HG03558 (cell line): Measurements from ENCODE around the gene RXFP2.

Source experiments
- ATAC-seq: cut with Tn5 transposase; IDR thresholded peaks from one replicate; pipeline ENCODE4 v1.9.1; 2021; ENCODE audit warnings: moderate number of reproducible peaks; ENCODE audit not compliant: unreplicated experiment; ENCODE audit errors: extremely low read depth

Gene RXFP2, protein sequence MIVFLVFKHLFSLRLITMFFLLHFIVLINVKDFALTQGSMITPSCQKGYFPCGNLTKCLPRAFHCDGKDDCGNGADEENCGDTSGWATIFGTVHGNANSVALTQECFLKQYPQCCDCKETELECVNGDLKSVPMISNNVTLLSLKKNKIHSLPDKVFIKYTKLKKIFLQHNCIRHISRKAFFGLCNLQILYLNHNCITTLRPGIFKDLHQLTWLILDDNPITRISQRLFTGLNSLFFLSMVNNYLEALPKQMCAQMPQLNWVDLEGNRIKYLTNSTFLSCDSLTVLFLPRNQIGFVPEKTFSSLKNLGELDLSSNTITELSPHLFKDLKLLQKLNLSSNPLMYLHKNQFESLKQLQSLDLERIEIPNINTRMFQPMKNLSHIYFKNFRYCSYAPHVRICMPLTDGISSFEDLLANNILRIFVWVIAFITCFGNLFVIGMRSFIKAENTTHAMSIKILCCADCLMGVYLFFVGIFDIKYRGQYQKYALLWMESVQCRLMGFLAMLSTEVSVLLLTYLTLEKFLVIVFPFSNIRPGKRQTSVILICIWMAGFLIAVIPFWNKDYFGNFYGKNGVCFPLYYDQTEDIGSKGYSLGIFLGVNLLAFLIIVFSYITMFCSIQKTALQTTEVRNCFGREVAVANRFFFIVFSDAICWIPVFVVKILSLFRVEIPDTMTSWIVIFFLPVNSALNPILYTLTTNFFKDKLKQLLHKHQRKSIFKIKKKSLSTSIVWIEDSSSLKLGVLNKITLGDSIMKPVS

DNA sequence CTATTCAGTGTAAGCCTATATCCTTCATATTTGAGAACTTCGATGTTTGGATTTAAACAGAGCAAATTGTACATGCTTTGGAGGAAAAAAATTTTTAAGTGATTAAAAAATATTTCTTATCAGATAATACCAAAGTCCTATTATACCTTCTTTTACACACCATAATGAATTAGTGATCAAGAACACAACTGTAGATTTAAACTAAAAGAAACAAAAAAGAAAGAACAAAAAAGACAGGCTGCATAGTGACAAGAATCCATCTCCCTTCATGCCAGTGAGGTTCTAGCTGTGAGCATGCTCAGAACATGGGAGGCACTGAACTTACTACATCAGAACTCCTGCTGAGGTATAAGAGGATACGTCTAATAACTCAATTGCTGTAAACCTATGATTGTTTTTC is at the start of gene RXFP2:
TSS of gene RXFP2 (plus strand) at position 301 of the 400 bp plus-strand sequence. CDS start at position 388, 87 bp downstream.
- ATAC-seq, result no peak

DNA sequence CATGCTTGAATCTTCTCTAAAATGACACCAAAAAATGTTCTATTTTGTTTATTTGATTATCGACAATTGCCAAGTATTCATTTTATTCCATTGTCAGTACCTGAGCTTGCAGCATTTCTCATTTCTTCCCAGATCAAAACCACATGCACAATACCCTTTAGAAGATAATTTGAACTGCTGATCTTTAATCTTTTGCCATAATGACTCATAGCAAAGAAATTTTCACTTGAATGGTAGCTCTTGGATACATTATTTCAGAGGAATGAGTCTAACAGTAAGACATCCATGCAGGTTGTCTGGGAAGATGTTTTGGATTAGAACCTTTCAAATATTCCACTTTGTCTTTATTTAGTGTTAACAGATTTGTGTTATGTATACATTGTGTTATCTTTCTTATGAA is 42.0 kb upstream of the RXFP2 start:
- no peak for ATAC-seq

DNA sequence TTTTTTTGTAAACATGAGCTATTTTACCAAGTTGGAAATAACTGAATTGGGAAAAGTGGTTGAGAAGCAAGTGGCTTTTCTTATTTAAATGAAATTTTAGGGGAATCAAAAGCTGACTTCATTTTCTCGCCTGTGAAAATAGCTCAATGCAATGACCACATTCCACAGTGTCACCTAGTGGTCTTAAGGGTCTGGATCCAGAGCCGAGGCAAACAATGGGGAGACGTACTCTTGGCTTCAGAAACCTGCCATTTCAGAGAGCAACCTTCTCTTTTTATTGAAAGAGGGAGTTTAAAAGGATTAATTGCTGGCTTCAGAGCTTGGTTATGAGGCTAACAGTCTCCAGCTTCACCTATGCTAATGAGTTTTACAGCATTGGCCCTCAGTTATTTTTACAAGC is 39.7 kb upstream of the RXFP2 start:
- no peak for ATAC-seq

- ATAC-seq, result no peak
Measured at GRCh38 chr13:31703780-31704179, 35.5 kb upstream of the RXFP2 start.

DNA sequence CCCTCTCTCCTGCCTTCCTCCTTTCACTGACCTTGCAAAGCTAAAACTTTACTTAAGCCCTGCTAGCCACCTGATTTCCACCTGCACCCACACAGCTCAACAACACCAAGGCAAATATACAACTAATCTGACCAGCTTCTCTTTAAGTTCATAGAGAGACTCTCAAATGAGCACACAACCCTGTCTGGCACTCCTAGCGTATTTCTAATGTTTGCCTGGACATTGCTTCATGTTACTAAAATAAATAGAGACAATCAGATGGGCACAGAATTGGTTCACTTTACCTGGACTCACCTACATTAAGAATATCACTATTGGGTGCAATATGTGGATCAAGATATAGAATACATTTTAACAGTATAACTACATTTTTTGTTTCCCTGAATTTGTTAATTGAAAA is 33.2 kb upstream of the RXFP2 start:
- no peak for ATAC-seq

GRCh38 chr13:31717583-31717982 is 21.7 kb upstream of the RXFP2 start:
- no peak for ATAC-seq

DNA sequence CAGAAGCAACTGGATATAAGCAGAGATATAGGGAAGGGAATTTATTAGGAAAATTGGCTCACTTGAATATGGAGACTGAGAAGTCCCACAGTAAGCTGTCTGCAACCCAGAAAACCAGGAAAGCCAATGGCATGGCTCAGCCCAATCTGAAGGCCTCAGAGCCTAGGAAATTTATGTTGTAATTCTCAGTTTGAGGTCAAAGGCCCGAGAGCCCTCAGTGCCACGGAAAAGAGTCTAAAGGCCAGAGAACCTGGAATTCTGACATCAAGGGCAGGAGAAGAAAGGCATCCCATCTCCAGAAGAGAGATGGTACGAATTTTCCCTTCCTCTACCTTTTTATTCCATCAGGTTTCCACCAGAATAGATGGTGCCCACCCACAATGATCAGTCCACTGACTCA is 20.1 kb upstream of the RXFP2 start:
- no peak for ATAC-seq

DNA sequence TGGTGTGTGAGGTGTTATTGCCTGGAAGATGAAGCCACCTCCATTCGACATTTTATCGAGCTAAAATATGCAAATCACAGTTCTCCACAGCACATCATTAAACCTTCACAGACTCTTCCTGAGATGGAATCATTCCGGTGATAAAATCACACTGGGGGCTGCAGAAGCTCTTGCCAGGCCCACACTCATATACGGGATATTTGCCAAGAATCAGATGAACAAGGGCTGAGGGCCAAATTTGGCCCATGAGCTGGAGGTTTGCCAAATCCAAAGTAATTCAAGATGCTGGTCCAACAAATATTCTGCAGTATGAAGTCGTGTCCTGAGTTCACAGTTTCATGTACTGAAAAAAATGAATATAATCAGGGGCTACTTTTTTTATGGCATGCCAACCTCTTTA is 16.7 kb upstream of the RXFP2 start:
- no peak for ATAC-seq

GRCh38 chr13:31725841-31726240 is 13.5 kb upstream of the RXFP2 start:
- no peak for ATAC-seq

DNA sequence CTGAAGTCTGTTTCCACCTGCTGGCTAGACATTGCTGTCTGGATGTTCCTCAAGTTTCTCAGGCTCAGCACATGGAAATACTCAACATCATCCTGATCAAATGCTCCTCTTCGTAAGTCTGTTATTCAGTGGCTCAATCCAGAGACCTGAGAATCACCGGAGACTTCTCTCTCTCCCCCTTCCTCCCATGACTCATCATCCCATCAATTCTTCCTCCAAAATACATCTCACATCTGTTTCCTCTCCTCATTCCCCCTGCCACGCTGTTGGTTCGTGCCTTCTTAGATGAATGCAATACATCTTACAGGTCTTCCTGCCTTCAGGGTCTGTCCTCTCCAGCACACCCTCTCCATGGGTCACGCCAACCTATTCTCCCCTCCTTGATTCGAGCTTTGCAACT is 7.4 kb upstream of the RXFP2 start:
- ATAC-seq, result no peak

- no peak for ATAC-seq
Measured at GRCh38 chr13:31733066-31733465, 6.3 kb upstream of the RXFP2 start.

- ATAC-seq, result no peak
Measured at GRCh38 chr13:31733647-31734046, 5.7 kb upstream of the RXFP2 start.

DNA sequence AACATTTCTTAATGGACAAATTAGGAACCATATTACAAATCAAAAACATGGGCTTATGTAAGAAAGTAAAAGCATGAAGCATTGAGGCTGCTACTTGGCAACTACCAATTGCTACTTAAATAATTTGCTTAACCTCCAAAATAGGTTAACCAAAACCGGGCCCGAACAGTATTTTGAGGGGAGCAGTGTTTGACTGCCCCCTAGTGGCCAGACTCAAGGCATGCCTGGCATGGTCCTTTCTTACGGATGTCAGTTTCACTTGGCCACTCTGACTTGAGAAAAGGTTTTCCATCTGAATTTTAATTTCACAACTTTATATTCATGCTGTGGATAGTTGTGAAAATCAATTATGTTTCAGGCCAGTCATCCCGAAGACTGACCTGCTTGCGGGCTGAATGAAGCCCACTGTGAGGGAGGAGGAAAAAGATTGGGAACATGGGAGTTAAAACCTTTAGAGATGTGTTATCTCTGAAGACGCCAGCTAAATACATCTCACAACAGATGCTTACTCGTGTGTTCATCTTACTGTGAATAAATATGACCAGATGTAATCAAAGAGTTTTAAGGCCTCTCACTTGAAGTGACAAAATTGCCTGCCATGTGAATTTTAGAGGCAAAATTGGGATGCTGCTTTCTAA is 2.9 kb downstream of the RXFP2 start:
- ATAC-seq, result peak; percentile 80

- ATAC-seq, result no peak
Measured at GRCh38 chr13:31747291-31747690, 8.0 kb downstream of the RXFP2 start.

GRCh38 chr13:31747966-31748365 is 8.6 kb downstream of the RXFP2 start:
- ATAC-seq, result no peak

GRCh38 chr13:31749929-31750328 is 10.6 kb downstream of the RXFP2 start:
- ATAC-seq, result no peak

GRCh38 chr13:31755211-31755610 is 15.9 kb downstream of the RXFP2 start:
- no peak for ATAC-seq

GRCh38 chr13:31755803-31756212 is 16.5 kb downstream of the RXFP2 start:
- ATAC-seq, result no peak

- ATAC-seq, result no peak
Measured at GRCh38 chr13:31756346-31756745, 17.0 kb downstream of the RXFP2 start.

DNA sequence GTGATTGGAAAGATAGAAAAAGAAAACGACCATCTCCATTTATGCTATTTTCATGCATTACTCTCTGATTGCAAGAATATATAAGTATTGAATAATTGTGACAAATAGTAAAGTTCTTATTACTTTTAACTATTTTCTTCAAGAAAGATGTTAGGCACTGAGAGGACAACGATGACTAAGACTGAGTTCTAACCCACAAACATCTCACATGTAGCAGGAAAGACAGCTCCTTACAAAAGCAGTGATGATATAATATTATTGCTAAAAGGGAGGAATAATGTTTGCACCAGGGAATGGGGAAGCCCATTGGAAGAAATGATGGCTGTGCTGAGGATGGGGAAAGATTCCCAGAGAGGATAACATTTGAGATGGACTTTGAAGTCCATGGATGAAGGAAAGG is 22.6 kb downstream of the RXFP2 start:
- no peak for ATAC-seq

DNA sequence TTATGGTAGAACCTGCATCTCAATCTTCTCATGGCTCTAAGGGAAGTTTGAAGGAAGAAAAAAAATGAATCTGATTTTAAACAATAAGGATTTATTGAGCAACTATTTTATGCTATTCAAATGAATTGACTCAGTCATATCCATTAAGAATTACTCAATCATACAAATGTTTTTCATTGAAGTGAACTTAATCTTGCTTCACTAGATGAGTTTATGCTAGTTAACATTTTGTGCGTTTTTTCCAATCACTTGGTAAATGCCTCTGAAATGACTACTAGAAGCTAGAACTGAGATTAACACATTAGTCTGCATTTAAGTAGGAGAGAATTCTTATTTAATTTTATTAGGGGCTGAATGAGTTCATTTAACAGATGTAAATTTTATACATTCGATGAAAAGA is 25.2 kb downstream of the RXFP2 start:
- no peak for ATAC-seq
